ENCODE data around the gene ERCC5. TPM values are rescaled to one million over a fixed set of nuclear protein-coding genes. Genes with fewer than 3 reads are reported as not detected.

Gene ERCC5
- total and polyA plus RNA-seq, 4 donors: 17.7 to 44.8 (median 24.7) TPM

GRCh38 chr13:102872531-102872930 is 26.7 kb downstream of the ERCC5 start:
- Histone ChIP-seq H3K27me3 (ENCODE audit: control insufficient read depth in 4 of 4, insufficient read depth in 4 of 4, low read length in 3 of 4) (no peaks in the 10 kb centered on the region), H3K4me1 (ENCODE audit: control insufficient read depth in 4 of 4, insufficient read depth in 4 of 4, low read length in 3 of 4) (peaks cover 0 to 4% (median 2%) of the 10 kb centered on the region in 4 donors), H3K9me3 (ENCODE audit: control insufficient read depth in 4 of 4, low read length in 3 of 4) (no peaks in the 10 kb centered on the region), H3K36me3 (ENCODE audit: control insufficient read depth in 4 of 4, insufficient read depth in 3 of 4, low read depth in 1 of 4, low read length in 3 of 4) (peaks cover 8 to 64% (median 53%) of the 10 kb centered on the region in 4 donors), H3K9ac (ENCODE audit: low read depth in 1 of 2, low read length in 2 of 2) (no peak overlapping the region), H3K4me3 (ENCODE audit: low read depth in 1 of 3, low read length in 3 of 3) (no peak overlapping the region), H3K27ac (ENCODE audit: low read depth in 1 of 2, low read length in 2 of 2) (no peak overlapping the region)
- no peak for TF ChIP-seq REST (IDR thresholded peaks at IDR 0.05)
- TF ChIP-seq YY1 (IDR thresholded peaks at IDR 0.05): no peak
- TF ChIP-seq NR2F2 (IDR thresholded peaks at IDR 0.05): no peak
- no peak for TF ChIP-seq FOXA1 (IDR thresholded peaks at IDR 0.05)
- no peak for TF ChIP-seq JUND (IDR thresholded peaks at IDR 0.05)
- TF ChIP-seq RAD21 (IDR thresholded peaks at IDR 0.05): no peak
- TF ChIP-seq HNF4G (IDR thresholded peaks at IDR 0.05): no peak
- no peak for TF ChIP-seq TAF1 (conservative IDR thresholded peaks at IDR 0.05)
- no peak for TF ChIP-seq MAX (IDR thresholded peaks at IDR 0.05)
- 76% methylated on average over 1 of the region's 1 CpG for WGBS
- DNase-seq (ENCODE audit: low spot score): no peak

DNA sequence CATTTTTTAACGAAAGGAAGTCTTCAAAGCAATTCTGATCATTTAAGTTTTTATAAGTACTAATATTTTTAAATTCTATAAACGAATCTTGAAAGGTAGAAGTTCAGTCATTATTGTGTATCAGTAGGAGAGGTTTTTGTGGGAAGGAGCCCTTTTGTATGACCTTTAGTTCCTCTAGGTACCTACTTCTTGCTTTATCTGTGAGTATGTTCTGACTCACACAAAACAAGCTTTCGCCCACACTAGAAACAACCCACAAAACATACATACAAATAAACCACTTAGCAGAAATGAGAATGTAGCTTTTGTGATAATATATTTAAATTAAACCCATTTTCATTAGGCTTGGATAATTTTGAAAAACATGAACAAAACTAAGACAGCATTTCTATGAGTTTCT is 27.8 kb downstream of the ERCC5 start:
- DNase-seq (ENCODE audit: low spot score): no peak
- no peaks in the 10 kb centered on the region for H3K9me3 ChIP-seq (ENCODE audit: control insufficient read depth in 4 of 4, low read length in 3 of 4)
- no peaks in the 10 kb centered on the region for H3K27me3 ChIP-seq (ENCODE audit: control insufficient read depth in 4 of 4, insufficient read depth in 4 of 4, low read length in 3 of 4)
- H3K9ac ChIP-seq (ENCODE audit: low read depth in 1 of 2, low read length in 2 of 2): no peak overlapping the region
- no peak for TF ChIP-seq ATF3 (IDR thresholded peaks at IDR 0.05)
- no peak for TF ChIP-seq RXRA (IDR thresholded peaks at IDR 0.05)
- no peak for TF ChIP-seq EGR1 (IDR thresholded peaks at IDR 0.05; ENCODE audit: low read depth in 2 of 2)
- no peak for TF ChIP-seq SP1 (IDR thresholded peaks at IDR 0.05)
- TF ChIP-seq NR2F2 (IDR thresholded peaks at IDR 0.05): no peak
- TF ChIP-seq JUND (IDR thresholded peaks at IDR 0.05): no peak
- no peak for TF ChIP-seq CTCF (IDR thresholded peaks at IDR 0.05; ENCODE audit: low read depth, low read length, missing input control)
- TF ChIP-seq HNF4A (conservative IDR thresholded peaks at IDR 0.05): no peak
- no peak for TF ChIP-seq REST (IDR thresholded peaks at IDR 0.05)
- TF ChIP-seq FOXA1 (IDR thresholded peaks at IDR 0.05): no peak
- TF ChIP-seq TAF1 (conservative IDR thresholded peaks at IDR 0.05): no peak
- no peak for TF ChIP-seq HNF4G (IDR thresholded peaks at IDR 0.05)
- TF ChIP-seq ZBTB33 (IDR thresholded peaks at IDR 0.05): no peak
- no peak for TF ChIP-seq FOXA2 (IDR thresholded peaks at IDR 0.05)
- no peak for TF ChIP-seq MAX (IDR thresholded peaks at IDR 0.05)
- TF ChIP-seq GABPA (IDR thresholded peaks at IDR 0.05 in 1 of 2, conservative IDR thresholded peaks at IDR 0.05 in 1 of 2): no peak
- TF ChIP-seq RAD21 (IDR thresholded peaks at IDR 0.05): no peak
- TF ChIP-seq YY1 (IDR thresholded peaks at IDR 0.05): no peak
- H3K4me1 ChIP-seq (ENCODE audit: control insufficient read depth in 4 of 4, insufficient read depth in 4 of 4, low read length in 3 of 4): peaks cover 0 to 4% (median 2%) of the 10 kb centered on the region in 4 donors
- 56% methylated on average over 3 of the region's 3 CpGs for WGBS
- H3K36me3 ChIP-seq (ENCODE audit: control insufficient read depth in 4 of 4, insufficient read depth in 3 of 4, low read depth in 1 of 4, low read length in 3 of 4): peaks cover 7 to 57% (median 45%) of the 10 kb centered on the region in 4 donors
- H3K27ac ChIP-seq (ENCODE audit: low read depth in 1 of 2, low read length in 2 of 2): no peak overlapping the region
- no peak overlapping the region for H3K4me3 ChIP-seq (ENCODE audit: low read depth in 1 of 3, low read length in 3 of 3)
